HEK293 (cell line): ENCODE data around the gene ZNF532.

Experiments
- CTCF ChIA-PET: fragments of 350-600 bp; formaldehyde crosslinking; extraction: SDS; loops from one replicate; lab custom pipeline; 2021; ENCODE audit warnings: antibody characterized with exemption; lab: Yijun Ruan, JAX
- POLR2A ChIA-PET: fragments of 300-600 bp; formaldehyde crosslinking; extraction: SDS; loops from one replicate; lab custom pipeline; 2020; ENCODE audit warnings: antibody characterized with exemption, inconsistent platforms; lab: Yijun Ruan, JAX
- H3K27ac ChIP-seq: fragments of 200-500 bp; sonication (Bioruptor generic); 2 replicates; pipeline ENCODE4 v1.5.1; 2014; ENCODE audit warnings: low read depth, low read length, control low read depth, inconsistent platforms; ENCODE audit errors: extremely low read depth
- H3K36me3 ChIP-seq, 2 experiments: fragments of 200-500 bp in 1 of 2; sonication (Bioruptor generic) in 1 of 2; 1 replicate in 1 of 2; 2 replicates in 1 of 2; pipeline ENCODE4 v1.5.1; 2014 to 2017; ENCODE audit warnings: inconsistent platforms in 2 of 2, low read length in 2 of 2; ENCODE audit not compliant: control insufficient read depth in 2 of 2, insufficient read depth in 1 of 2
- H3K4me1 ChIP-seq: fragments of 200-500 bp; sonication (Bioruptor generic); 2 replicates; pipeline ENCODE4 v1.5.1; 2014; ENCODE audit warnings: mild to moderate bottlenecking, low read length, inconsistent platforms; ENCODE audit not compliant: control insufficient read depth, insufficient read depth
- H3K4me3 ChIP-seq: 2 replicates; pipeline ENCODE4 v1.5.1; 2011; ENCODE audit warnings: low read depth, mild to moderate bottlenecking, control low read depth, low read length, moderate library complexity
- H3K9me3 ChIP-seq: fragments of 200-500 bp; sonication (Bioruptor generic); 2 replicates; pipeline ENCODE4 v1.5.1; 2014; ENCODE audit warnings: low read depth, low read length, inconsistent platforms; ENCODE audit not compliant: control insufficient read depth, insufficient read depth
- PRDM10 ChIP-seq: fragments of 450-650 bp; formaldehyde crosslinking; IDR thresholded peaks from 2 replicates; pipeline ENCODE4 v1.5.1; 2016; ENCODE audit warnings: missing biosample characterization, missing genetic modification characterization
- TCF7L2 ChIP-seq: IDR thresholded peaks from 2 replicates; pipeline ENCODE4 v1.6.1; 2011; ENCODE audit warnings: low read depth, mild to moderate bottlenecking, inconsistent platforms, low read length, moderate library complexity, borderline replicate concordance
- TSHZ1 ChIP-seq: fragments of 450-650 bp; formaldehyde crosslinking; IDR thresholded peaks from 2 replicates; pipeline ENCODE4 v1.5.1; 2016; ENCODE audit warnings: missing biosample characterization, missing genetic modification characterization, borderline replicate concordance
- ZNF23 ChIP-seq: fragments of 450-650 bp; formaldehyde crosslinking; IDR thresholded peaks from 2 replicates; pipeline ENCODE4 v1.5.1; 2016; ENCODE audit warnings: missing biosample characterization, missing genetic modification characterization, borderline replicate concordance
- ZNF391 ChIP-seq: fragments of 450-650 bp; formaldehyde crosslinking; IDR thresholded peaks from 2 replicates; pipeline ENCODE4 v1.5.1; 2016; ENCODE audit warnings: low read depth, missing biosample characterization, missing genetic modification characterization, borderline replicate concordance
- ZNF423 ChIP-seq: fragments of 450-650 bp; formaldehyde crosslinking; IDR thresholded peaks from 2 replicates; pipeline ENCODE4 v1.5.1; 2016; ENCODE audit warnings: missing biosample characterization, missing genetic modification characterization
- ZNF433 ChIP-seq: fragments of 450-650 bp; formaldehyde crosslinking; IDR thresholded peaks from 2 replicates; pipeline ENCODE4 v1.5.1; 2016; ENCODE audit warnings: missing biosample characterization, missing genetic modification characterization, low read depth
- ZNF660 ChIP-seq: fragments of 450-650 bp; IDR thresholded peaks from 2 replicates; pipeline ENCODE4 v1.5.1; 2018; ENCODE audit warnings: missing biosample characterization, mild to moderate bottlenecking, missing genetic modification characterization
- ZNF677 ChIP-seq: fragments of 450-650 bp; IDR thresholded peaks from 2 replicates; pipeline ENCODE4 v1.5.0; 2018; ENCODE audit warnings: missing biosample characterization, mild to moderate bottlenecking, missing genetic modification characterization, moderate library complexity
- ZNF701 ChIP-seq: fragments of 450-650 bp; formaldehyde crosslinking; IDR thresholded peaks from 2 replicates; pipeline ENCODE4 v1.5.1; 2016; ENCODE audit warnings: missing biosample characterization, missing genetic modification characterization
- ZNF76 ChIP-seq: fragments of 450-650 bp; formaldehyde crosslinking; IDR thresholded peaks from 2 replicates; pipeline ENCODE4; 2016; ENCODE audit warnings: low read depth, missing biosample characterization, missing genetic modification characterization, borderline replicate concordance
- TF ChIP-seq, protein P1 (sequence below): fragments of 450-650 bp; formaldehyde crosslinking; conservative IDR thresholded peaks from 2 replicates; pipeline ENCODE4 v1.5.1; 2016; ENCODE audit warnings: low read depth, missing biosample characterization, missing genetic modification characterization

Gene ZNF532

GRCh38 chr18:58929206-58929605 lies 64.5 kb downstream of the ZNF532 start (continued):
- TF ChIP-seq ZNF76 (no peak), ZNF23 (no peak)

DNA sequence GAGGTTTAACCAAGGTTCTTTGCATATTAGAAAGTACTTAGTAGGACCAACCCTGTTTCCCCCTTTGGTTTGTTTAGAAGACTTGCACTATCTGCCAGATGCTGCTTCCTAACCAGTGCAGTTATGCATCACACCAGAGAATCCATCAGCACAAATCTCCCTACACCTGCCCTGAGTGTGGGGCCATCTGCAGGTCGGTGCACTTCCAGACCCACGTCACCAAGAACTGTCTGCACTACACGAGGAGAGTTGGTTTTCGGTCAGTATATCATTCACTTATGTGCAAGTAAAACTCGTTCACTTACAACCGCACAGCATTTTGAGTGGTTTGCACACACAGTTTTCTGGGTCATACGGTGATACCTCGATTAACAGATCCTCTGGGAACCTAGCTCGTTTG lies 69.7 kb downstream of the ZNF532 start:
- TF ChIP-seq, protein P1, sequence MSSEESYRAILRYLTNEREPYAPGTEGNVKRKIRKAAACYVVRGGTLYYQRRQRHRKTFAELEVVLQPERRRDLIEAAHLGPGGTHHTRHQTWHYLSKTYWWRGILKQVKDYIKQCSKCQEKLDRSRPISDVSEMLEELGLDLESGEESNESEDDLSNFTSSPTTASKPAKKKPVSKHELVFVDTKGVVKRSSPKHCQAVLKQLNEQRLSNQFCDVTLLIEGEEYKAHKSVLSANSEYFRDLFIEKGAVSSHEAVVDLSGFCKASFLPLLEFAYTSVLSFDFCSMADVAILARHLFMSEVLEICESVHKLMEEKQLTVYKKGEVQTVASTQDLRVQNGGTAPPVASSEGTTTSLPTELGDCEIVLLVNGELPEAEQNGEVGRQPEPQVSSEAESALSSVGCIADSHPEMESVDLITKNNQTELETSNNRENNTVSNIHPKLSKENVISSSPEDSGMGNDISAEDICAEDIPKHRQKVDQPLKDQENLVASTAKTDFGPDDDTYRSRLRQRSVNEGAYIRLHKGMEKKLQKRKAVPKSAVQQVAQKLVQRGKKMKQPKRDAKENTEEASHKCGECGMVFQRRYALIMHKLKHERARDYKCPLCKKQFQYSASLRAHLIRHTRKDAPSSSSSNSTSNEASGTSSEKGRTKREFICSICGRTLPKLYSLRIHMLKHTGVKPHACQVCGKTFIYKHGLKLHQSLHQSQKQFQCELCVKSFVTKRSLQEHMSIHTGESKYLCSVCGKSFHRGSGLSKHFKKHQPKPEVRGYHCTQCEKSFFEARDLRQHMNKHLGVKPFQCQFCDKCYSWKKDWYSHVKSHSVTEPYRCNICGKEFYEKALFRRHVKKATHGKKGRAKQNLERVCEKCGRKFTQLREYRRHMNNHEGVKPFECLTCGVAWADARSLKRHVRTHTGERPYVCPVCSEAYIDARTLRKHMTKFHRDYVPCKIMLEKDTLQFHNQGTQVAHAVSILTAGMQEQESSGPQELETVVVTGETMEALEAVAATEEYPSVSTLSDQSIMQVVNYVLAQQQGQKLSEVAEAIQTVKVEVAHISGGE (tag by site-specific recombination) = no peak
- H3K9me3 ChIP-seq = no peaks in the 10 kb centered on the region
- ChIA-PET POLR2A (no interaction called here), CTCF (interaction anchor here (0.7 kb wide), 1 partner anchor 314 kb away, joined by 4 read pairs; no protein-coding TSS in a partner anchor)
- H3K36me3 ChIP-seq = no peaks in the 10 kb centered on the region; a peak in 1 of 3 replicates
- no peaks in the 10 kb centered on the region for H3K4me1 ChIP-seq
- H3K4me3 ChIP-seq = no peak overlapping the region
- no peak overlapping the region for H3K27ac ChIP-seq

- Histone ChIP-seq H3K4me3 (no peak overlapping the region), H3K36me3 (no peaks in the 10 kb centered on the region; a peak in 1 of 3 replicates), H3K27ac (no peak overlapping the region), H3K4me1 (no peaks in the 10 kb centered on the region), H3K9me3 (no peaks in the 10 kb centered on the region)
- POLR2A ChIA-PET = no interaction called here
- CTCF ChIA-PET = interaction anchor here (0.6 to 0.7 kb wide), 2 partner anchors 271 to 313 kb away, joined by 3 to 4 read pairs; no protein-coding TSS in a partner anchor
- TF ChIP-seq TCF7L2 (no peak), ZNF660 (tag by site-specific recombination) (no peak), ZNF423 (tag by site-specific recombination) (no peak), ZNF391 (tag by site-specific recombination) (no peak), ZNF701 (tag by site-specific recombination) (no peak), ZNF677 (tag by site-specific recombination) (no peak), TSHZ1 (tag by site-specific recombination) (no peak), PRDM10 (tag by site-specific recombination) (no peak), ZNF433 (tag by site-specific recombination) (no peak)
- TF ChIP-seq, all 188 proteins: peak for 0
Observed at GRCh38 chr18:58934933-58935577, 70.4 kb downstream of the ZNF532 start.
